ENCODE measurements around the gene DRD4.

DRD4 gene

DNA sequence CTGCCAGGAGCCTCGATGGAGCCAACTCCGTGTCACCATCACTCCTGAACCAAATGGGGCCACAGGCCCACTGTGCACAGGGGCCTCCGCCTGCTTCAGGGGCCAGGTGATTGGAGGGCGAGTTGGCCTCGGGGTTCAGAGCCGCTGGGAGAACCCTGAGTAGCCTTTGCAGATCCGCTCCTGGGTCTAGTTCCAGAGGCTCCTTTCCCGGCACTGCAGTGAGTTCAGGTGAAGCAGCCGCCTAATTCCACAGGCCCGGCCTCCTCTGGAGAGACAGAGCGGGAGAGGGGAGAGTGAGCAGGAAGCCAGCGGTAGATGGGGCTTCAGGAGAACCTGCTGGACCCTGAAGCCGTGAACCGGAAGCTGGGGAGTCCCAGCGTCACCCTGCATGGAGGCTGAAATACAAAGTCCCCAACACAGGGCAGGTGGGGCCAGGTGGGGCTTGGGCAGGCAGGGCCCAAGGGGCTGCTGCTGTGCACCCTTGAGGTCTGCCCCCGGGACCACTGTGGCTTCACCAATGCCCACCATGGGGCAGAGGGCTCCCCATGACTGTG is 22.5 kb downstream of the DRD4 start:
- TF ChIP-seq, protein P1, sequence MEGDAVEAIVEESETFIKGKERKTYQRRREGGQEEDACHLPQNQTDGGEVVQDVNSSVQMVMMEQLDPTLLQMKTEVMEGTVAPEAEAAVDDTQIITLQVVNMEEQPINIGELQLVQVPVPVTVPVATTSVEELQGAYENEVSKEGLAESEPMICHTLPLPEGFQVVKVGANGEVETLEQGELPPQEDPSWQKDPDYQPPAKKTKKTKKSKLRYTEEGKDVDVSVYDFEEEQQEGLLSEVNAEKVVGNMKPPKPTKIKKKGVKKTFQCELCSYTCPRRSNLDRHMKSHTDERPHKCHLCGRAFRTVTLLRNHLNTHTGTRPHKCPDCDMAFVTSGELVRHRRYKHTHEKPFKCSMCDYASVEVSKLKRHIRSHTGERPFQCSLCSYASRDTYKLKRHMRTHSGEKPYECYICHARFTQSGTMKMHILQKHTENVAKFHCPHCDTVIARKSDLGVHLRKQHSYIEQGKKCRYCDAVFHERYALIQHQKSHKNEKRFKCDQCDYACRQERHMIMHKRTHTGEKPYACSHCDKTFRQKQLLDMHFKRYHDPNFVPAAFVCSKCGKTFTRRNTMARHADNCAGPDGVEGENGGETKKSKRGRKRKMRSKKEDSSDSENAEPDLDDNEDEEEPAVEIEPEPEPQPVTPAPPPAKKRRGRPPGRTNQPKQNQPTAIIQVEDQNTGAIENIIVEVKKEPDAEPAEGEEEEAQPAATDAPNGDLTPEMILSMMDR (IDR thresholded peaks at IDR 0.05), result no peak
- H3K27me3 ChIP-seq, result no peaks in the 10 kb centered on the region
- no peaks in the 10 kb centered on the region for H3K9me3 ChIP-seq
- peaks cover 44% of the 10 kb centered on the region for H3K36me3 ChIP-seq
- no peak overlapping the region for H3K4me3 ChIP-seq (ENCODE audit: low read depth in 1 of 2, low read length in 1 of 2)
- H3K4me1 ChIP-seq (ENCODE audit: control insufficient read depth in 1 of 2, insufficient read depth in 1 of 2, low read depth in 1 of 2, low read length in 1 of 2), result no peaks in the 10 kb centered on the region
- H3K27ac ChIP-seq, result no peak overlapping the region

DNA sequence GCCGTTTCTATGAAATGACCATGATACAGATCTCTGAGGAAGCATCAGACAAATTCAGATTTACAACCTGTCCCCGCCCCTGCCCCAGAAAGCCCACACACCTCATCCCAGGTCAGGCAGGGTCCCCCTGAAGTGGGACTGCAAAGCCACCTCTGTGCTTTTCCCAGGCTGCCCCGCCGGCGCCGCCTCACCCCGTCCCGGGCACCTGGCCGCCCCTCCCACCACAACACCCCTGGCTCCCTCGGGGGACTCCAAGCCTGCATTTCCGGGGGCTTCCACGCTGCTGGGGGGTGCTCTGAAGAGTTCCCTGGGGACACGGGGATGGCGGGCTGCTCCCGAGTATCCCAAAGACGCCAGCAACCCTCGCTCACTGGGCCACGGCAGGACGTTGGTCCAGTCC is 23.2 kb downstream of the DRD4 start:
- Histone ChIP-seq H3K27me3 (no peaks in the 10 kb centered on the region), H3K27ac (no peak overlapping the region), H3K36me3 (peaks cover 44% of the 10 kb centered on the region), H3K9me3 (no peaks in the 10 kb centered on the region), H3K4me3 (ENCODE audit: low read depth in 1 of 2, low read length in 1 of 2) (no peak overlapping the region), H3K4me1 (ENCODE audit: control insufficient read depth in 1 of 2, insufficient read depth in 1 of 2, low read depth in 1 of 2, low read length in 1 of 2) (no peaks in the 10 kb centered on the region)
- TF ChIP-seq, protein P1 (IDR thresholded peaks at IDR 0.05), result no peak

DNA sequence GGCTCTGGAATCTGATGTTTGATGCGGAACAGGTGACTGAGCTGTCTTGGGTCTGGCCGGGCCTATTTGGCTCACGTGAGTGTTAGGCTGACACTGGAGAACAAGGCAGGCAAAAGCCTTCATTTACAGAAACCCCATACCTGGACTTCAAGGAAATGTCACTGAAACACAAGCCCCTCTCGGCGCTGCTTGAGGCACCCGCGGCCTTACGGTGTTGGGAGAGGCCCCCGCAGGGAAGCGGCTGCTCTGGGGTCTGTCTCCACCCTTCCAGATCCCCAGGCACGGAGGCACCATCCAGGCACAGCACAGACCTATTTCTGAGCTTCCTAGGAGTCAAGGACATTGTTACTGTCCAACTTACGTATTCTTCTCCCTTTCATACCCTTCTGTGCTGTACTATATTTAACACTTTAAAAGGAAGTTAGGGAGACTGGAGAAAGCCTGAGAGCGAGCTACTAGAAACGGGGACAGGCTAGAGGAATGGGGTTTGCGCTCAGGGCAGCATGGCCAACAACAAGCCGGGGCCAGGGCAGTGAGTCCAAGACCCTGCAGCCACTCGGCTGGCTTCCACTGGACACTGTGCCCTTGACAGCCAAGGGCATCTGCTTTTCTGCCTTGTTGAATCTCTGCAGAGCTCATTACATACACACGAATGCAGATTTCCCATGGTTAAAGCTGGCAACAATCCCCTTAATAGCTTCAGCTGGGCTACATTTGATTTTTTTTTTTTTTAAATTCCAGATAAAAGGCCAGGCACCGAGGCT is 23.8 kb downstream of the DRD4 start:
- no peaks in the 10 kb centered on the region for H3K9me3 ChIP-seq
- H3K27ac ChIP-seq, result no peak overlapping the region
- H3K4me1 ChIP-seq (ENCODE audit: control insufficient read depth in 1 of 2, insufficient read depth in 1 of 2, low read depth in 1 of 2, low read length in 1 of 2), result no peaks in the 10 kb centered on the region
- TF ChIP-seq, protein P1 (IDR thresholded peaks at IDR 0.05), result no peak
- H3K4me3 ChIP-seq (ENCODE audit: low read depth in 1 of 2, low read length in 1 of 2), result no peak overlapping the region
- no peaks in the 10 kb centered on the region for H3K27me3 ChIP-seq
- H3K36me3 ChIP-seq, result peaks cover 49% of the 10 kb centered on the region

DNA sequence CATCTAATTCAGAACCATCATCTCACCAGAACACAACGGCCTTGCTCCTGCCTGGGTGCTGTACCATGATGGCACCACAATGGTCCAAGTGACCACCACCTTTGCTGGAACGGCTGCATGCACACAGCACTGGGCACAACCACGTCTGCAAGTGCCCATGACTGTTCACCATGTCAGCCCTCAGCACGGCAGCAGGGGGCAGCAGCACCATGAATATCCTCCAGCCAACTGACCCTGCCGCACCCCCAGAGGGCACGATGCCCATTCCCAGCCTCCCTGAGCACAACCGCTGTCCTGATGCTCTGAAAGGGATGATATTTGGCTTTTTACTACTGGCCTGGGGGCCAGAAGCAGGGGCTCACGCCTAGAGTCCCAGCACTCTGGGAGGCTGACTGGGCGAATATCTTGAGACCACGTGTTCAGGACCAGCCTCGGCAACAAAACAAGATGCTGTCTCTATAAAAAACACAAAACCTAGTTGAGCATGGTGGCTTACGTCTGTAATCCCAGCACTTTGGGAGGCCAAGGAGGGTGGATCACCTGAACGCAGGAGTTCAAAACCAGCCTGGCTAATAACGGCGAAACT is 25.7 kb downstream of the DRD4 start:
- peaks cover 41% of the 10 kb centered on the region for H3K36me3 ChIP-seq
- TF ChIP-seq, protein P1 (IDR thresholded peaks at IDR 0.05), result peak; percentile 59
- no peaks in the 10 kb centered on the region for H3K9me3 ChIP-seq
- no peak overlapping the region for H3K4me3 ChIP-seq (ENCODE audit: low read depth in 1 of 2, low read length in 1 of 2)
- no peaks in the 10 kb centered on the region for H3K27me3 ChIP-seq
- no peak overlapping the region for H3K27ac ChIP-seq
- H3K4me1 ChIP-seq (ENCODE audit: control insufficient read depth in 1 of 2, insufficient read depth in 1 of 2, low read depth in 1 of 2, low read length in 1 of 2), result no peaks in the 10 kb centered on the region

DNA sequence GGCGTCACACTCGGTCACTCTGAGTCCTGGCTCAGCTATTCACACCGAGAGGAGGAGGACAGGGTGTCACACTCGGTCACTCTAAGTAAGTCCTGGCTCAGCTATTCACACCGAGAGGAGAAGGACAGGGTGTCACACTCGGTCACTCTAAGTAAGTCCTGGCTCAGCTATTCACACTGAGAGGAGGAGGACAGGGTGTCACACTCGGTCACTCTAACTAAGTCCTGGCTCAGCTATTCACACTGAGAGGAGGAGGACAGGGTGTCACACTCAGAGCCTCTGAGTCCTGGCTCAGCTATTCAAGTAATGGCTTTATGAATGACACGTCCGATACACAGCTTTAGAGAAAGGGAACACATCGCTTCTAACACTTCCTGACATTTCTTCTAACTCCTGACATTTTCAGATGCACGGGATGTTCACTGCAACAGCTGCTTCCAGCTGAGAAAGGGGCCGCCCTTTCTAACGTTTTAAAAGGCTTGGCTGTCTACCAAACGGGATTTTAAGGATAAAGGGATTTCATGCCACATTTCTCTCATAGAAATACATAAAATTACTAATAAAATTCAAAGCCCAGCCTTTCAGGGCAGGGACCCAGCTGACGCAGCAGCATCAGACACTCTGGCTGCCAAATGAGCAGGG is 28.1 kb downstream of the DRD4 start:
- Histone ChIP-seq H3K36me3 (peaks cover 21% of the 10 kb centered on the region), H3K4me3 (ENCODE audit: low read depth in 1 of 2, low read length in 1 of 2) (no peak overlapping the region), H3K9me3 (no peaks in the 10 kb centered on the region), H3K4me1 (ENCODE audit: control insufficient read depth in 1 of 2, insufficient read depth in 1 of 2, low read depth in 1 of 2, low read length in 1 of 2) (no peaks in the 10 kb centered on the region), H3K27ac (no peak overlapping the region), H3K27me3 (no peaks in the 10 kb centered on the region)
- TF ChIP-seq, protein P1 (IDR thresholded peaks at IDR 0.05), result no peak

Data from neutrophil (primary cell).